Colonic mucosa (tissue), 4 donors: Measurements from ENCODE around the gene PLEK. TPM values are rescaled to one million over a fixed set of nuclear protein-coding genes. Genes with fewer than 3 reads are reported as not detected.

ENCODE experiments used
- DNase-seq: peaks from one replicate; pipeline ENCODE4 v3.0.0-alpha.2; 2020
- H3K27ac ChIP-seq: fragments of 200-600 bp; one replicate; pipeline ENCODE4 v1.8.0; 2021
- H3K27me3 ChIP-seq: fragments of 200-600 bp; one replicate; pipeline ENCODE4 v1.8.0; 2021
- H3K36me3 ChIP-seq: fragments of 200-600 bp; one replicate; pipeline ENCODE4 v1.8.0; 2021
- H3K4me1 ChIP-seq: fragments of 200-600 bp; one replicate; pipeline ENCODE4 v1.8.0; 2021; ENCODE audit warnings: mild to moderate bottlenecking
- H3K4me3 ChIP-seq: fragments of 200-600 bp; one replicate; pipeline ENCODE4 v1.8.0; 2021
- H3K9ac ChIP-seq, 2 donors: one replicate each; pipeline ENCODE4 v1.7.0; 2013; ENCODE audit warnings: control low read depth in 2 of 2, low read depth in 2 of 2, low read length in 2 of 2
- H3K9me3 ChIP-seq: fragments of 200-600 bp; one replicate; pipeline ENCODE4 v1.8.0; 2021
- CTCF ChIP-seq: fragments of 200-600 bp; IDR thresholded peaks from one replicate; pipeline ENCODE4 v1.8.0; 2022; ENCODE audit warnings: antibody characterized with exemption, mild to moderate bottlenecking
- intact Hi-C: fragments of 100-400 bp; cut with DNase I; formaldehyde crosslinking; loops from one replicate; pipeline ENCODE4 v1.14.1; 2022
- total RNA-seq, 2 donors: library from RNA; stranded (reverse); fragmentation: NEBNext Ultra II Directional in 1 of 2; extraction: Animal tissue kit (Norgen Biotek cat#: 25700) in 1 of 2; gene quantifications; one replicate each; pipeline ENCODE4 v1.2.1, GENCODE V29; 2021
- donor health status: healthy.
- donor health status: DM: no; HTN: no; CAD: no.
- donor health status: DM: no; HTN: no; CAD: no.

Gene PLEK
- total RNA-seq, 2 donors from 2014 or later, result 2.6 to 5.1 TPM

GRCh38 chr2:68363721-68364120 lies 1.4 kb upstream of the PLEK start:
- no peaks in the 10 kb centered on the region for H3K4me1 ChIP-seq
- no peaks in the 10 kb centered on the region for H3K36me3 ChIP-seq
- intact Hi-C loops, result no loop called here
- DNase-seq, result no peak
- no peak overlapping the region for H3K27ac ChIP-seq
- H3K9ac ChIP-seq, result no peak overlapping the region
- H3K9me3 ChIP-seq, result no peaks in the 10 kb centered on the region
- H3K4me3 ChIP-seq, result no peak overlapping the region
- H3K27me3 ChIP-seq, result no peaks in the 10 kb centered on the region
- TF ChIP-seq CTCF, result no peak

GRCh38 chr2:68366083-68366560 lies 1.0 kb downstream of the PLEK start:
- intact Hi-C loops, result loop anchor here (5.0 kb wide), 1 partner anchor 76 kb away; no protein-coding TSS in a partner anchor
- H3K4me3 ChIP-seq, result peak overlapping the region; percentile 22

GRCh38 chr2:68367953-68368653 lies 3.0 kb downstream of the PLEK start:
- Histone ChIP-seq H3K36me3 (no peaks in the 10 kb centered on the region), H3K9me3 (no peaks in the 10 kb centered on the region), H3K27me3 (no peaks in the 10 kb centered on the region), H3K27ac (no peak overlapping the region), H3K4me3 (no peak overlapping the region), H3K9ac (no peak overlapping the region), H3K4me1 (no peaks in the 10 kb centered on the region)
- DNase-seq, result no peak
- intact Hi-C loops, result loop anchor here (5.0 kb wide), 1 partner anchor 74 kb away; no protein-coding TSS in a partner anchor
- TF ChIP-seq CTCF, result no peak

More at GRCh38 chr2:68366083-68366560, 1.0 kb downstream of the PLEK start:
- Histone ChIP-seq H3K27ac (peak overlapping the region; percentile 38), H3K27me3 (no peaks in the 10 kb centered on the region), H3K36me3 (no peaks in the 10 kb centered on the region), H3K4me1 (no peaks in the 10 kb centered on the region), H3K9ac (peak overlapping the region in 1 of 2 donors; percentile 7), H3K9me3 (no peaks in the 10 kb centered on the region)
- TF ChIP-seq CTCF, result no peak
- DNase-seq, result no peak

DNA sequence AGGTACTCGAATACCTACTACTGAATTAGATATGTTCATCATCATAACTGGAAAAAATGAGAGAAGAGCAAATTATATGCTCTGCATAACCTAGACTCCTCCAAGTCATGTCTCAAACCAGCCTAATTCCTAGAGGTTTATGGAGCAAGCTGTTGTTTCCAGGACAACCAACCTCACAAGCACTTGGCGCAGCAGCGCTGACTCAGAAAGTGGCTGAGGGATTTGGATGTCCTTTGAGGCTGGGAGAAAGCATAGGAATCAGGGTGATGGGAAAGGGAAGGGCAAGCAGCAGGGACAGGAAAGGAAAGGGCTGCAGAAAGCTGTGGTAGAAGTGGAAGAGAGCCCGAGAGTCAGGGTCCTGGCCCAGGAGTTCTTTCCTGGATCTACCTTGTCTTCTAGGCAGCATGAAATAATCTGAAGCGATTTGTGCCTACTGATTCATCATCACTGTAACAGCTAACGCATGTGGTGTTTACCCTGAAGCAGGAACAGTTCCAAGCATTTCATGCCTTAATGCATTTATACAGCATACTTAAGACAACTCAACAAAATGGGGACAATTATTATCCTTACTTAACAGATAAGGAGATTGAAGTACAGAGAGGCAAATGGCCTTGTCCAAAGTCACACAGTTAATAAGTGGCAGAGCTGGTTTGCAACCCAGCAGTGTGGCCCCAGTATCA lies 3.7 kb downstream of the PLEK start:
- no peak for TF ChIP-seq CTCF
- Histone ChIP-seq H3K27ac (no peak overlapping the region), H3K4me1 (no peaks in the 10 kb centered on the region), H3K4me3 (no peak overlapping the region), H3K36me3 (no peaks in the 10 kb centered on the region), H3K9ac (no peak overlapping the region), H3K27me3 (no peaks in the 10 kb centered on the region), H3K9me3 (no peaks in the 10 kb centered on the region)
- intact Hi-C loops, result loop anchor here (5.0 kb wide), 1 partner anchor 74 kb away; no protein-coding TSS in a partner anchor
- no peak for DNase-seq

GRCh38 chr2:68369337-68369734 lies 4.3 kb downstream of the PLEK start:
- no peaks in the 10 kb centered on the region for H3K9me3 ChIP-seq
- H3K27ac ChIP-seq, result no peak overlapping the region
- DNase-seq, result no peak
- no peak overlapping the region for H3K9ac ChIP-seq
- TF ChIP-seq CTCF, result no peak
- H3K4me1 ChIP-seq, result no peaks in the 10 kb centered on the region
- no peaks in the 10 kb centered on the region for H3K36me3 ChIP-seq
- no peaks in the 10 kb centered on the region for H3K27me3 ChIP-seq
- no peak overlapping the region for H3K4me3 ChIP-seq
- intact Hi-C loops, result loop anchor here (5.0 kb wide), 1 partner anchor 73 kb away; no protein-coding TSS in a partner anchor
